Osteoblast (primary cell): ENCODE data around the gene ZPLD1. TPM values are rescaled to one million over a fixed set of nuclear protein-coding genes. Genes with fewer than 3 reads are reported as not detected.

ENCODE experiments used
- DNase-seq: peaks from one replicate; pipeline ENCODE4 v3.0.0; 2011; ENCODE audit warnings: low spot score, mixed read lengths; ENCODE audit not compliant: insufficient read length; ENCODE audit errors: missing footprints
- H2AFZ ChIP-seq: 2 replicates; pipeline ENCODE4 v1.6.0; 2011; ENCODE audit warnings: mild to moderate bottlenecking, low read length
- H3K27ac ChIP-seq: 2 replicates; pipeline ENCODE4 v1.5.1; 2011; ENCODE audit warnings: mild to moderate bottlenecking, low read depth, low read length, moderate library complexity
- H3K27me3 ChIP-seq: 2 replicates; pipeline ENCODE4 v1.6.0; 2012; ENCODE audit warnings: mild to moderate bottlenecking, control low read depth, inconsistent platforms, low read length, moderate library complexity; ENCODE audit not compliant: insufficient read depth
- H3K36me3 ChIP-seq: 2 replicates; pipeline ENCODE4 v1.5.1; 2011; ENCODE audit warnings: mild to moderate bottlenecking, low read length, control low read depth, moderate library complexity; ENCODE audit not compliant: insufficient read depth
- H3K4me1 ChIP-seq: 2 replicates; pipeline ENCODE4 v1.5.1; 2011; ENCODE audit warnings: mild to moderate bottlenecking, low read length, control low read depth, moderate library complexity; ENCODE audit not compliant: insufficient read depth
- H3K4me2 ChIP-seq: 2 replicates; pipeline ENCODE4 v1.6.0; 2011; ENCODE audit warnings: mild to moderate bottlenecking, low read length; ENCODE audit not compliant: insufficient read depth
- H3K4me3 ChIP-seq: fragments of 200-600 bp; sonication (generic); 3 replicates; pipeline ENCODE4 v1.5.1; 2012; ENCODE audit warnings: mild to moderate bottlenecking, low read length, inconsistent platforms; ENCODE audit not compliant: insufficient read depth
- H3K79me2 ChIP-seq: 2 replicates; pipeline ENCODE4 v1.6.0; 2012; ENCODE audit warnings: mild to moderate bottlenecking, low read length, control low read depth, inconsistent platforms; ENCODE audit not compliant: insufficient read depth
- H3K9me3 ChIP-seq: 2 replicates; pipeline ENCODE4 v1.5.1; 2011; ENCODE audit warnings: low read depth, low read length, control low read depth
- H4K20me1 ChIP-seq: 2 replicates; pipeline ENCODE4 v1.6.0; 2012; ENCODE audit warnings: mild to moderate bottlenecking, low read length, control low read depth; ENCODE audit not compliant: insufficient read depth
- CTCF ChIP-seq: IDR thresholded peaks from 2 replicates; pipeline ENCODE4 v1.5.1; 2011; ENCODE audit warnings: mild to moderate bottlenecking, low read depth, low read length, moderate library complexity; ENCODE audit errors: extremely low read depth
- total RNA-seq: library from RNA; depleted of rRNA; stranded (reverse); fragments of >200 nt; gene quantifications from 2 replicates; pipeline ENCODE4 v1.2.3, GENCODE V29; 2012

The ZPLD1 gene
- total RNA-seq, 1 donor = not detected

- Histone ChIP-seq H4K20me1 (no peaks in the 10 kb centered on the region), H3K4me3 (no peak overlapping the region), H3K4me1 (no peaks in the 10 kb centered on the region), H3K9me3 (no peaks in the 10 kb centered on the region), H3K79me2 (no peaks in the 10 kb centered on the region), H3K27me3 (no peaks in the 10 kb centered on the region), H3K4me2 (no peak overlapping the region), H3K36me3 (no peaks in the 10 kb centered on the region), H3K27ac (no peak overlapping the region), H2AFZ (no peak overlapping the region)
- no peak for TF ChIP-seq CTCF
- DNase-seq = no peak
Measured at GRCh38 chr3:102485701-102486100, 50.9 kb downstream of the ZPLD1 start.

GRCh38 chr3:102488331-102488730 lies 53.5 kb downstream of the ZPLD1 start:
- Histone ChIP-seq H3K79me2 (no peaks in the 10 kb centered on the region), H3K36me3 (no peaks in the 10 kb centered on the region), H3K4me2 (no peak overlapping the region), H4K20me1 (no peaks in the 10 kb centered on the region), H3K27ac (no peak overlapping the region), H2AFZ (no peak overlapping the region), H3K4me1 (no peaks in the 10 kb centered on the region), H3K4me3 (no peak overlapping the region), H3K27me3 (no peaks in the 10 kb centered on the region), H3K9me3 (no peaks in the 10 kb centered on the region)
- DNase-seq = no peak
- TF ChIP-seq CTCF = no peak

- DNase-seq = no peak
- no peak overlapping the region for H2AFZ ChIP-seq
Measured at GRCh38 chr3:102492300-102492699, 57.5 kb downstream of the ZPLD1 start.

GRCh38 chr3:102497571-102497970 lies 62.8 kb downstream of the ZPLD1 start:
- Histone ChIP-seq H3K9me3 (no peaks in the 10 kb centered on the region), H3K79me2 (no peaks in the 10 kb centered on the region), H3K4me1 (no peaks in the 10 kb centered on the region), H4K20me1 (no peaks in the 10 kb centered on the region), H3K27ac (no peak overlapping the region), H3K36me3 (no peaks in the 10 kb centered on the region), H3K4me3 (no peak overlapping the region), H3K4me2 (no peak overlapping the region), H2AFZ (no peak overlapping the region), H3K27me3 (no peaks in the 10 kb centered on the region)
- no peak for TF ChIP-seq CTCF
- no peak for DNase-seq

More at GRCh38 chr3:102492300-102492699, 57.5 kb downstream of the ZPLD1 start:
- no peak overlapping the region for H3K27ac ChIP-seq
- H4K20me1 ChIP-seq = no peaks in the 10 kb centered on the region
- no peaks in the 10 kb centered on the region for H3K27me3 ChIP-seq
- no peak overlapping the region for H3K4me2 ChIP-seq
- no peaks in the 10 kb centered on the region for H3K9me3 ChIP-seq
- no peak overlapping the region for H3K4me3 ChIP-seq
- TF ChIP-seq CTCF = no peak
- no peaks in the 10 kb centered on the region for H3K79me2 ChIP-seq
- no peaks in the 10 kb centered on the region for H3K36me3 ChIP-seq
- no peaks in the 10 kb centered on the region for H3K4me1 ChIP-seq
